BJ (cell line): ENCODE measurements around the gene OR8K3. TPM values are rescaled to one million over a fixed set of nuclear protein-coding genes. Genes with fewer than 3 reads are reported as not detected.

Source experiments
- CTCF ChIA-PET: fragments of 350-600 bp; formaldehyde crosslinking; extraction: SDS; loops from one replicate; lab custom pipeline; 2021; ENCODE audit warnings: antibody characterized with exemption, inconsistent platforms; lab: Yijun Ruan, JAX
- POLR2A ChIA-PET: fragments of 300-600 bp; sonication (Branson Sonifier 250); formaldehyde crosslinking; extraction: SDS; loops from one replicate; lab custom pipeline; 2021; ENCODE audit warnings: antibody characterized with exemption; lab: Charles Lee
- DNase-seq: peaks from one replicate; pipeline ENCODE4 v3.0.0-alpha.2; 2011; ENCODE audit warnings: low read depth
- H3K27me3 ChIP-seq: 2 replicates; pipeline ENCODE4 v1.6.0; 2011; ENCODE audit warnings: low read length; ENCODE audit not compliant: control insufficient read depth, insufficient read depth
- H3K36me3 ChIP-seq: 2 replicates; pipeline ENCODE4 v1.5.1; 2011; ENCODE audit warnings: low read length; ENCODE audit not compliant: control insufficient read depth, insufficient read depth
- H3K4me3 ChIP-seq: 2 replicates; pipeline ENCODE4 v1.5.1; 2011; ENCODE audit warnings: low read depth, mild to moderate bottlenecking, control low read depth, low read length
- CTCF ChIP-seq: IDR thresholded peaks from 2 replicates; pipeline ENCODE4 v1.5.1; 2011; ENCODE audit warnings: low read depth, mild to moderate bottlenecking, control low read depth, inconsistent platforms, low read length, moderate library complexity; ENCODE audit not compliant: insufficient read depth
- polyA minus RNA-seq: library from RNA; depleted of rRNA, polyadenylated mRNA; stranded (reverse); fragments of >200 nt; gene quantifications from 2 replicates; pipeline ENCODE4 v1.2.3, GENCODE V29; 2011; rRNA and poly(A)+ RNA removed
- polyA plus RNA-seq: library from polyadenylated mRNA; depleted of rRNA; stranded (reverse); fragments of >200 nt; gene quantifications from 2 replicates; pipeline ENCODE4 v1.2.3, GENCODE V29; 2011; rRNA removed

OR8K3 gene
- polyA plus RNA-seq, result not detected in 2 replicates
- not detected in 2 replicates for polyA minus RNA-seq

- ChIA-PET CTCF (no interaction called here), POLR2A (no interaction called here)
- no peak for DNase-seq
- Histone ChIP-seq H3K36me3 (no peaks in the 10 kb centered on the region), H3K27me3 (no peaks in the 10 kb centered on the region), H3K4me3 (no peak within 1 kb of the TSS)
- TF ChIP-seq CTCF, result no peak
Measured at GRCh38 chr11:56314844-56315243, at the start of gene OR8K3. Gene OR8K3 (plus strand): TSS chr11:56315144. CDS start chr11:56318307, 3,163 bp downstream.

- no peak overlapping the region for H3K4me3 ChIP-seq
- DNase-seq, result no peak
- CTCF ChIA-PET, result interaction anchor here (0.6 kb wide), 1 partner anchor 14 kb away, joined by 3 read pairs; no protein-coding TSS in a partner anchor
- H3K36me3 ChIP-seq, result no peaks in the 10 kb centered on the region
- H3K27me3 ChIP-seq, result no peaks in the 10 kb centered on the region
- POLR2A ChIA-PET, result no interaction called here
- TF ChIP-seq CTCF, result no peak
Measured at GRCh38 chr11:56271092-56271491, 43.9 kb upstream of the OR8K3 start.

- ChIA-PET POLR2A (no interaction called here), CTCF (no interaction called here)
- no peak for DNase-seq
Measured at GRCh38 chr11:56273854-56274253, 41.1 kb upstream of the OR8K3 start, which contains the start of gene OR5T1. Gene OR5T1 (plus strand): TSS chr11:56274154. CDS start chr11:56275639, 1,485 bp downstream.

GRCh38 chr11:56292154-56292553 lies 22.8 kb upstream of the OR8K3 start, which contains the start of gene OR8H1:
Gene OR8H1 (minus strand): TSS chr11:56292254. CDS start chr11:56291062, 1,192 bp downstream.
- no peak for TF ChIP-seq CTCF
- CTCF ChIA-PET, result no interaction called here
- Histone ChIP-seq H3K4me3 (no peak within 1 kb of the TSS), H3K36me3 (no peaks in the 10 kb centered on the region), H3K27me3 (no peaks in the 10 kb centered on the region)
- DNase-seq, result no peak
- POLR2A ChIA-PET, result no interaction called here

More at GRCh38 chr11:56273854-56274253, 41.1 kb upstream of the OR8K3 start, which contains the start of gene OR5T1:
- Histone ChIP-seq H3K36me3 (no peaks in the 10 kb centered on the region), H3K4me3 (no peak within 1 kb of the TSS), H3K27me3 (no peaks in the 10 kb centered on the region)
- no peak for TF ChIP-seq CTCF

GRCh38 chr11:56296898-56297297 lies 18.0 kb upstream of the OR8K3 start:
- no peak for TF ChIP-seq CTCF
- Histone ChIP-seq H3K36me3 (no peaks in the 10 kb centered on the region), H3K27me3 (no peaks in the 10 kb centered on the region), H3K4me3 (no peak overlapping the region)
- ChIA-PET POLR2A (no interaction called here), CTCF (no interaction called here)
- DNase-seq, result no peak
